RWPE2 (cell line): ENCODE measurements around the gene DTNB.

ENCODE experiments used
- ATAC-seq: fragments of 200-7000 bp; cut with Tn5 transposase; 3 replicates; pipeline ENCODE4 v1.9.1; 2021; ENCODE audit warnings: low read depth
- DNase-seq: peaks from one replicate; pipeline ENCODE4 v3.0.0-alpha.2; 2020; ENCODE audit warnings: low spot score
- H3K27ac ChIP-seq: fragments of 450-650 bp; 2 replicates; pipeline ENCODE4 v1.5.1; 2017; ENCODE audit warnings: mild to moderate bottlenecking; ENCODE audit not compliant: poor library complexity, severe bottlenecking
- H3K27me3 ChIP-seq: fragments of 250-450 bp; sonication (Bioruptor Pico); 2 replicates; pipeline ENCODE4 v1.5.1; 2021; ENCODE audit warnings: mild to moderate bottlenecking, moderate library complexity; ENCODE audit not compliant: insufficient read depth, poor library complexity, severe bottlenecking
- H3K36me3 ChIP-seq: fragments of 250-450 bp; sonication (Bioruptor Pico); 2 replicates; pipeline ENCODE4 v1.5.1; 2020; ENCODE audit warnings: low read depth, mild to moderate bottlenecking, moderate library complexity
- H3K4me1 ChIP-seq: fragments of 250-450 bp; sonication (Bioruptor Pico); 2 replicates; pipeline ENCODE4 v1.5.1; 2021; ENCODE audit warnings: mild to moderate bottlenecking, moderate library complexity; ENCODE audit not compliant: insufficient read depth, poor library complexity, severe bottlenecking
- H3K4me3 ChIP-seq: fragments of 250-450 bp; sonication (Bioruptor Pico); 2 replicates; pipeline ENCODE4 v1.5.1; 2021; ENCODE audit warnings: mild to moderate bottlenecking, moderate library complexity; ENCODE audit not compliant: severe bottlenecking
- H3K9me3 ChIP-seq: fragments of 250-450 bp; sonication (Bioruptor Pico); 2 replicates; pipeline ENCODE4 v1.5.1; 2021; ENCODE audit warnings: mild to moderate bottlenecking, moderate library complexity; ENCODE audit not compliant: severe bottlenecking
- TF ChIP-seq, protein P1 (sequence below): fragments of 450-650 bp; IDR thresholded peaks from one replicate; pipeline ENCODE4 v1.5.1; 2017; ENCODE audit warnings: mild to moderate bottlenecking, moderate library complexity; ENCODE audit not compliant: poor library complexity, severe bottlenecking

DTNB gene

GRCh38 chr2:25585189-25585588, 88.2 kb downstream of the DTNB start:
- Histone ChIP-seq H3K27ac (no peak overlapping the region), H3K27me3 (no peaks in the 10 kb centered on the region), H3K36me3 (no peaks in the 10 kb centered on the region), H3K9me3 (no peaks in the 10 kb centered on the region), H3K4me1 (no peaks in the 10 kb centered on the region), H3K4me3 (no peak overlapping the region)
- DNase-seq = no peak
- TF ChIP-seq, protein P1, sequence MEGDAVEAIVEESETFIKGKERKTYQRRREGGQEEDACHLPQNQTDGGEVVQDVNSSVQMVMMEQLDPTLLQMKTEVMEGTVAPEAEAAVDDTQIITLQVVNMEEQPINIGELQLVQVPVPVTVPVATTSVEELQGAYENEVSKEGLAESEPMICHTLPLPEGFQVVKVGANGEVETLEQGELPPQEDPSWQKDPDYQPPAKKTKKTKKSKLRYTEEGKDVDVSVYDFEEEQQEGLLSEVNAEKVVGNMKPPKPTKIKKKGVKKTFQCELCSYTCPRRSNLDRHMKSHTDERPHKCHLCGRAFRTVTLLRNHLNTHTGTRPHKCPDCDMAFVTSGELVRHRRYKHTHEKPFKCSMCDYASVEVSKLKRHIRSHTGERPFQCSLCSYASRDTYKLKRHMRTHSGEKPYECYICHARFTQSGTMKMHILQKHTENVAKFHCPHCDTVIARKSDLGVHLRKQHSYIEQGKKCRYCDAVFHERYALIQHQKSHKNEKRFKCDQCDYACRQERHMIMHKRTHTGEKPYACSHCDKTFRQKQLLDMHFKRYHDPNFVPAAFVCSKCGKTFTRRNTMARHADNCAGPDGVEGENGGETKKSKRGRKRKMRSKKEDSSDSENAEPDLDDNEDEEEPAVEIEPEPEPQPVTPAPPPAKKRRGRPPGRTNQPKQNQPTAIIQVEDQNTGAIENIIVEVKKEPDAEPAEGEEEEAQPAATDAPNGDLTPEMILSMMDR = no peak
- no peak for ATAC-seq

GRCh38 chr2:25582077-25582830, 91.1 kb downstream of the DTNB start:
- no peaks in the 10 kb centered on the region for H3K27me3 ChIP-seq
- ATAC-seq (no peak), DNase-seq (no peak)
- H3K9me3 ChIP-seq = no peaks in the 10 kb centered on the region
- no peaks in the 10 kb centered on the region for H3K4me1 ChIP-seq
- no peaks in the 10 kb centered on the region for H3K36me3 ChIP-seq
- no peak overlapping the region for H3K27ac ChIP-seq
- no peak overlapping the region for H3K4me3 ChIP-seq
- TF ChIP-seq, protein P1 = no peak

GRCh38 chr2:25576596-25576995, 96.8 kb downstream of the DTNB start:
- H3K36me3 ChIP-seq = peaks cover 8% of the 10 kb centered on the region; the same call in 1 of the 2 replicates
- no peaks in the 10 kb centered on the region for H3K27me3 ChIP-seq
- H3K27ac ChIP-seq = no peak overlapping the region
- no peak for ATAC-seq
- TF ChIP-seq, protein P1 = no peak
- DNase-seq = no peak
- H3K4me3 ChIP-seq = no peak overlapping the region
- H3K9me3 ChIP-seq = no peaks in the 10 kb centered on the region
- no peaks in the 10 kb centered on the region for H3K4me1 ChIP-seq

DNA sequence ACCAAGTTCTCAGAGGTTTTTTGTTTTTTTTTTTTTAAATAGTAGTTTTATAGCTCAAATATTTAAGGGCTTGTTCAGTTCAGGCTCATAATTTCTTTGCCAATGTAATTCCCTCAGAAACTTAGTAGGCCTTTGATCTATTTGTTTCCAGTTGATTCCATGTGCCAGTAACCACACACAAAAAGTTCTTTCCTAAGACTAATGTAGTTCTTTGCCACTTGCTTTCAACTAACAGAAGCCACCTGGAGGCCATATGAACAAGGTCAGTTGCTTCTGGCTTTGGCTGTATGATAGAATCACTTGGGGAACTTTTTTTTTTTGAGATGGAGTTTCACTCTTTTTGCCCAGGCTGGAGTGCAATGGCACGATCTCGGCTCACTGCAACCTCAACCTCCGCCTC, 100.7 kb downstream of the DTNB start:
- H3K36me3 ChIP-seq = peaks cover 8% of the 10 kb centered on the region; the same call in 1 of the 2 replicates

More for the DNA sequence above, 100.7 kb downstream of the DTNB start:
- TF ChIP-seq, protein P1 = no peak
- Histone ChIP-seq H3K4me1 (no peaks in the 10 kb centered on the region), H3K27me3 (no peaks in the 10 kb centered on the region), H3K27ac (no peak overlapping the region), H3K9me3 (no peaks in the 10 kb centered on the region), H3K4me3 (no peak overlapping the region)
- ATAC-seq = no peak
- DNase-seq = no peak
